ENCODE measurements around the gene ZNF541. TPM values are rescaled to one million over a fixed set of nuclear protein-coding genes. Genes with fewer than 3 reads are reported as not detected.

ZNF541 gene
- polyA plus RNA-seq, 1 experiment = not detected

- H3K4me3 ChIP-seq (ENCODE audit: low read depth, low read length) = no peak overlapping the region
- H3K27me3 ChIP-seq (ENCODE audit: control insufficient read depth, insufficient read depth, low read length) = peaks cover 37% of the 10 kb centered on the region
- ChIA-PET POLR2A (no interaction called here), CTCF (interaction anchor here (1.7 kb wide), 1 partner anchor 28 kb away, joined by 3 read pairs; no protein-coding TSS in a partner anchor)
- DNase-seq (ENCODE audit: low read depth, low spot score) = no peak
- no peak overlapping the region for H3K27ac ChIP-seq (ENCODE audit: low read depth, low read length)
- no peak for TF ChIP-seq CTCF (IDR thresholded peaks at IDR 0.05; ENCODE audit: low read depth, low read length)
- peaks cover 5% of the 10 kb centered on the region; the same call in 1 of the 2 replicates for H3K9me3 ChIP-seq (ENCODE audit: control insufficient read depth, insufficient read depth, low read length)
Observed at GRCh38 chr19:47544075-47544474, 28.9 kb downstream of the ZNF541 start.

GRCh38 chr19:47542030-47542475, 30.9 kb downstream of the ZNF541 start:
- Histone ChIP-seq H3K27me3 (ENCODE audit: control insufficient read depth, insufficient read depth, low read length) (peaks cover 38% of the 10 kb centered on the region), H3K9me3 (ENCODE audit: control insufficient read depth, insufficient read depth, low read length) (peaks cover 5% of the 10 kb centered on the region; the same call in 1 of the 2 replicates), H3K4me3 (ENCODE audit: low read depth, low read length) (no peak overlapping the region), H3K27ac (ENCODE audit: low read depth, low read length) (no peak overlapping the region)
- CTCF ChIA-PET = no interaction called here
- TF ChIP-seq CTCF (IDR thresholded peaks at IDR 0.05; ENCODE audit: low read depth, low read length) = no peak
- no peak for DNase-seq (ENCODE audit: low read depth, low spot score)
- POLR2A ChIA-PET = no interaction called here

- Histone ChIP-seq H3K27me3 (ENCODE audit: control insufficient read depth, insufficient read depth, low read length) (peaks cover 34% of the 10 kb centered on the region), H3K9me3 (ENCODE audit: control insufficient read depth, insufficient read depth, low read length) (peaks cover 5% of the 10 kb centered on the region; the same call in 1 of the 2 replicates), H3K4me3 (ENCODE audit: low read depth, low read length) (no peak overlapping the region), H3K27ac (ENCODE audit: low read depth, low read length) (no peak overlapping the region)
- no peak for TF ChIP-seq CTCF (IDR thresholded peaks at IDR 0.05; ENCODE audit: low read depth, low read length)
- ChIA-PET POLR2A (no interaction called here), CTCF (no interaction called here)
- DNase-seq (ENCODE audit: low read depth, low spot score) = no peak
Observed at GRCh38 chr19:47541518-47541917, 31.4 kb downstream of the ZNF541 start.

- TF ChIP-seq CTCF (IDR thresholded peaks at IDR 0.05; ENCODE audit: low read depth, low read length) = peak; percentile 62
- POLR2A ChIA-PET = interaction anchor here (0.5 kb wide), 1 partner anchor 57 kb away, joined by 5 read pairs; the partner anchor contains the start of gene KPTN
- CTCF ChIA-PET = interaction anchor here (0.6 to 1.4 kb wide), 7 partner anchors 9 to 258 kb away, joined by 3 to 7 read pairs (median 3); no protein-coding TSS in a partner anchor
- Histone ChIP-seq H3K27ac (ENCODE audit: low read depth, low read length) (no peak overlapping the region), H3K4me3 (ENCODE audit: low read depth, low read length) (no peak overlapping the region), H3K9me3 (ENCODE audit: control insufficient read depth, insufficient read depth, low read length) (peaks cover 5% of the 10 kb centered on the region; the same call in 1 of the 2 replicates), H3K27me3 (ENCODE audit: control insufficient read depth, insufficient read depth, low read length) (peaks cover 28% of the 10 kb centered on the region)
- peak; percentile 11 for DNase-seq (ENCODE audit: low read depth, low spot score)
Observed at GRCh38 chr19:47540748-47541147, 32.2 kb downstream of the ZNF541 start.

GRCh38 chr19:47539747-47540311, 33.1 kb downstream of the ZNF541 start:
- Histone ChIP-seq H3K4me3 (ENCODE audit: low read depth, low read length) (no peak overlapping the region), H3K27me3 (ENCODE audit: control insufficient read depth, insufficient read depth, low read length) (peaks cover 22% of the 10 kb centered on the region), H3K27ac (ENCODE audit: low read depth, low read length) (no peak overlapping the region), H3K9me3 (ENCODE audit: control insufficient read depth, insufficient read depth, low read length) (peaks cover 4% of the 10 kb centered on the region; the same call in 1 of the 2 replicates)
- DNase-seq (ENCODE audit: low read depth, low spot score) = no peak
- ChIA-PET POLR2A (no interaction called here), CTCF (interaction anchor here (1.4 kb wide), 1 partner anchor 10 kb away, joined by 4 read pairs; no protein-coding TSS in a partner anchor)
- TF ChIP-seq CTCF (IDR thresholded peaks at IDR 0.05; ENCODE audit: low read depth, low read length) = no peak
